Hepatocyte (in vitro differentiated cells): ENCODE data around the gene CMTR1.

ENCODE experiments used
- CTCF ChIP-seq: fragments of 200-600 bp; sonication (generic); IDR thresholded peaks from 2 replicates; pipeline ENCODE4 v1.5.1; 2016; ENCODE audit warnings: antibody characterized with exemption, mild to moderate bottlenecking; ENCODE audit not compliant: poor library complexity
- EZH2phosphoT487 ChIP-seq: fragments of 200-600 bp; sonication (generic); IDR thresholded peaks from one replicate; pipeline ENCODE4 v1.6.1; 2018; ENCODE audit warnings: antibody characterized with exemption, mild to moderate bottlenecking, low read depth, moderate library complexity; ENCODE audit not compliant: unreplicated experiment, severe bottlenecking

- no peak for TF ChIP-seq EZH2phosphoT487
- no peak for TF ChIP-seq CTCF
These were observed 21.6 kb downstream of the CMTR1 start for GRCh38 chr6:37454420-37455140.
